Activated B cell treated with CpG ODN at 0.5 μM for 24 hours (primary cell): Measurements from ENCODE around the gene NDUFC2. TPM values are rescaled to one million over a fixed set of nuclear protein-coding genes. Genes with fewer than 3 reads are reported as not detected.

ENCODE experiments used
- ATAC-seq: fragments of 200-7000 bp; cut with Tn5 transposase; one replicate; pipeline ENCODE4 v1.10.0; 2021; ENCODE audit warnings: low read depth, mild to moderate bottlenecking, moderate library complexity
- CTCF ChIA-PET: fragments of 350-600 bp; sonication (Branson Sonifier 250); formaldehyde crosslinking; loops from one replicate; lab custom pipeline; 2021; ENCODE audit warnings: antibody characterized with exemption; lab: Charles Lee
- POLR2A ChIA-PET: fragments of 350-600 bp; sonication (Branson Sonifier 250); formaldehyde crosslinking; loops from one replicate; lab custom pipeline; 2021; ENCODE audit warnings: antibody characterized with exemption; lab: Charles Lee
- DNase-seq: peaks from one replicate; pipeline ENCODE4 v3.0.0; 2022
- H3K27ac Mint-ChIP-seq: one replicate; pipeline ENCODE4 v1.8.0; 2020; ENCODE audit warnings: mixed read lengths
- H3K27me3 Mint-ChIP-seq: one replicate; pipeline ENCODE4 v1.8.0; 2021; ENCODE audit warnings: mixed read lengths
- H3K36me3 Mint-ChIP-seq: one replicate; pipeline ENCODE4 v1.8.0; 2021; ENCODE audit warnings: low read depth, mixed read lengths
- H3K4me1 Mint-ChIP-seq: one replicate; pipeline ENCODE4 v1.8.0; 2021; ENCODE audit warnings: mixed read lengths
- H3K4me3 Mint-ChIP-seq: one replicate; pipeline ENCODE4 v1.8.0; 2020; ENCODE audit warnings: mild to moderate bottlenecking, mixed read lengths
- H3K9me3 Mint-ChIP-seq: one replicate; pipeline ENCODE4 v1.8.0; 2020; ENCODE audit warnings: mixed read lengths
- CTCF ChIP-seq: fragments of 200-600 bp; IDR thresholded peaks from one replicate; pipeline ENCODE4 v1.8.0; 2022; ENCODE audit warnings: antibody characterized with exemption, mild to moderate bottlenecking
- intact Hi-C: fragments of 100-400 bp; cut with micrococcal nuclease; formaldehyde crosslinking; loops from one replicate; pipeline ENCODE4 v1.15.1; 2024
- total RNA-seq: library from RNA; stranded (reverse); gene quantifications from 2 replicates; pipeline ENCODE4 v1.2.3, GENCODE V29; 2022

The NDUFC2 gene
- total RNA-seq, 1 donor from 2014 or later = 88.4 TPM

DNA sequence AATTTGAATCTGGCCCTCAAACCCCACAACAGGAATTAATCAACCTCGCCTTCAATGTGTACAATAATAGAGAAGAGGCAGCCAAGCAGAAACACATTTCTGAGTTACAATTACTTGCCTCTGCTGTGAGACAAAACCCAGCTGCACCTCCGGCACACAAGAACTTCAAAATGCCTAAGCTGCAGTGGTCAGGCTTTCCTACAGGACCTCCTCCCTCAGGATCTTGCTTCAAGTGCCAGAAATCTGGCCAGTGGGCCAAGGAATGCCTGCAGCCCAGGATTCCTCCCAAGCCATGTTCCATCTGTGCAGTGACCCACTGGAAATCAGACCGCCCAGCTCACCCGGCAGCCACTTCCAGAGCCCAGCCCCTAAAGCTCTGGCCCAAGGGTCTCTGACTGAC, 3.4 kb upstream of the NDUFC2 start:
- Mint-ChIP-seq H3K36me3 (no peaks in the 10 kb centered on the region), H3K4me3 (no peak overlapping the region), H3K27me3 (no peaks in the 10 kb centered on the region), H3K4me1 (peaks cover 24% of the 10 kb centered on the region), H3K9me3 (no peaks in the 10 kb centered on the region), H3K27ac (no peak overlapping the region)
- ChIA-PET CTCF (no interaction called here), POLR2A (no interaction called here)
- no peak for TF ChIP-seq CTCF
- DNase-seq (no peak), ATAC-seq (no peak)
- intact Hi-C loops = no loop called here

DNA sequence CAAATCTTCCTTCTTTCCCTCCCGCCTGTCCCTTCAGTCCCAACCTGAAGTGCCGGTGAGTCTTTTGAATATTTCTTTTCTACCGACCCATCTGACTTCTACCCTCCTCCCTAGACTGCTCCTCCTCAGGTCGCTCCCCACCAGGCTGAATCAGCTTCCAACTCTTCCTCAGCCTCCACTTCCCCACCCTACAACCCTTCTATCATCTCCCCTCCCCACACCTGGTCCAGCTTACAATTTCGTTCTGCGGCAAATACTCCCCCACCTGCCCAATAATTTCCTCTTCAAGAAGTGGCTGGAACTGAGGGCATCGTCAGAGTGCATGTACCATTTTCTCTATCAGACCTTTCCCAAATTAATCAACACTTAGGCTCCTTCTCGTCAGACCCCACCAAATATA, 2.5 kb upstream of the NDUFC2 start:
- ATAC-seq (no peak), DNase-seq (no peak)
- Mint-ChIP-seq H3K4me1 (peaks cover 31% of the 10 kb centered on the region), H3K27ac (no peak overlapping the region), H3K4me3 (no peak overlapping the region), H3K36me3 (peaks cover 3% of the 10 kb centered on the region), H3K9me3 (no peaks in the 10 kb centered on the region), H3K27me3 (no peaks in the 10 kb centered on the region)
- intact Hi-C loops = no loop called here
- TF ChIP-seq CTCF = no peak
- ChIA-PET CTCF (no interaction called here), POLR2A (no interaction called here)

DNA sequence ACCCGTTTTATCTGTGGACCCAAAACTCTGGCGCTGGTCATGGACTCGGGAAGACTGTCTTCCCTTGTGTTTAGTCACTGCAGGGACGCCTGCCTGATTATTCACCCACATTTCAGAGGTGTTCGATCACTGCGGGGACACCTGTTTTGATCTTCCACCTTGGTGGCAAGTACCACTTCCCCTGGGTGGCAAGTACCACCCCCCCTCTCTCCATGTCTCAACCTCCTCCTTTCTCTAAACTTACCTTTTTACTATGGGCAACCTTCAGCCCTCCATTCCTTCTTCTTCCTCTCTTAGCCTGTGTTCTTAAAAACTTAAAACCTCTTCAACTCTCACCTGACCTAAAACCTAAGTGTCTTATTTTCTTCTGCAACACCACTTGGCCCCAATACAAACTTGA, 1.9 kb upstream of the NDUFC2 start:
- intact Hi-C loops = no loop called here
- Mint-ChIP-seq H3K9me3 (no peaks in the 10 kb centered on the region), H3K36me3 (peaks cover 7% of the 10 kb centered on the region), H3K27ac (no peak overlapping the region), H3K4me1 (peaks cover 35% of the 10 kb centered on the region), H3K27me3 (no peaks in the 10 kb centered on the region), H3K4me3 (no peak overlapping the region)
- DNase-seq (no peak), ATAC-seq (no peak)
- CTCF ChIA-PET = no interaction called here
- POLR2A ChIA-PET = no interaction called here
- TF ChIP-seq CTCF = no peak

DNA sequence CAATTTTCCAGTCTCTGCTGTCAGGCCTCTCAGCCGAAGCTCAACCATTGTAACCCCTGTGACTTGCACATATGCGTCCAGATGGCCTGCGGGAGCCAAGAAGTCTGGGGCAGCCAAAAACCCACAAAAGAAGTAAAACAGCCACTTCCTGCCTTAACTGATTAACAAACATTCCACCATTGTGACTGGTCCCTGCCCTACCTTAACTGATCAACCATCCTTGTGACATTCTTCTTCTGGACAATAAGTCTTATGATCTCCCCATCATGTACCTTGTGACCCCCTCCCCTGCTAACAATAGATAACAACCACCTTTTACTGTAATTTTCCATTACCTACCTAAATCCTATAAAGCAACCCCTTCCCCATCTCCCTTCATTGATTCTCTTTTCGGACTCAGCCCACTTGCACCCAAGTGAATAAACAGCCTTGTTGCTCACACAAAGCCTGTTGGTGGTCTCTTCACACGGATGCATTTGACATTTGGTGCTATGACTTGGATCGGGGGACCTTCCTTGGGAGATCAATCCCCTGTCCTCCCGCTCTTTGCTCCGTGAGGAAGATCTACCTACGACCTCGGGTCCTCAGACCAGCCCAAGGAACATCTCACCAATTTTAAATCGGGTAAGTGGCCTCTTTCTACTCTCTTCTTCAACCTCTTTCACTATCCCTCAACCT, 1.3 kb upstream of the NDUFC2 start:
- Mint-ChIP-seq H3K4me3 (peak overlapping the region; percentile 93), H3K27me3 (no peaks in the 10 kb centered on the region), H3K36me3 (peaks cover 8% of the 10 kb centered on the region), H3K4me1 (peaks cover 41% of the 10 kb centered on the region), H3K9me3 (no peaks in the 10 kb centered on the region), H3K27ac (no peak overlapping the region)
- ATAC-seq (no peak), DNase-seq (no peak)
- ChIA-PET POLR2A (no interaction called here), CTCF (no interaction called here)
- intact Hi-C loops = no loop called here
- no peak for TF ChIP-seq CTCF

- Mint-ChIP-seq H3K36me3 (peaks cover 10% of the 10 kb centered on the region), H3K4me3 (peak overlapping the region; percentile 93), H3K27ac (peak overlapping the region; percentile 86), H3K4me1 (peaks cover 46% of the 10 kb centered on the region), H3K27me3 (no peaks in the 10 kb centered on the region), H3K9me3 (no peaks in the 10 kb centered on the region)
- intact Hi-C loops = no loop called here
- CTCF ChIA-PET = no interaction called here
- DNase-seq (no peak), ATAC-seq (no peak)
- no peak for TF ChIP-seq CTCF
- POLR2A ChIA-PET = interaction anchor here (1.0 to 2.0 kb wide), 5 partner anchors 9 to 495 kb away, joined by 3 to 17 read pairs (median 11); partner anchors contain the start of genes ALG8, INTS4, KCTD21 and NARS2
These were observed 589 bp upstream of the NDUFC2 start for GRCh38 chr11:78080084-78080817.
